Islet precursor cell (in vitro differentiated cells): ENCODE measurements around the gene BMP8B.
"Not testable (repeated sequence)": the region's sequence is repeated elsewhere in the genome, so short reads cannot be mapped to it uniquely, and the experiment has no call there.

ENCODE experiments used
- DNase-seq: peaks from one replicate; pipeline ENCODE4 v3.0.0-alpha.2; 2018

Gene BMP8B

GRCh38 chr1:39788758-39789570, at the start of gene BMP8B:
Gene BMP8B (minus strand): TSS chr1:39788865. CDS start chr1:39788485, 380 bp downstream.
- peak; percentile 79 for DNase-seq

- no peak for DNase-seq
Measured at GRCh38 chr1:39836595-39837110, 48.0 kb upstream of the BMP8B start.

GRCh38 chr1:39835935-39836594, 47.4 kb upstream of the BMP8B start:
- no peak for DNase-seq

GRCh38 chr1:39835110-39835509, 46.4 kb upstream of the BMP8B start:
- DNase-seq: no peak

- DNase-seq: no peak
Measured at GRCh38 chr1:39833621-39834385, 45.1 kb upstream of the BMP8B start.

GRCh38 chr1:39833121-39833520, 44.5 kb upstream of the BMP8B start:
- no peak for DNase-seq

- DNase-seq: no peak
Measured at GRCh38 chr1:39832294-39832693, 43.6 kb upstream of the BMP8B start.

- DNase-seq: peak; percentile 92
Measured at GRCh38 chr1:39829791-39830533, 41.3 kb upstream of the BMP8B start.

GRCh38 chr1:39828734-39829133, 40.1 kb upstream of the BMP8B start:
- DNase-seq: no peak

GRCh38 chr1:39828255-39828654, 39.6 kb upstream of the BMP8B start:
- DNase-seq: not testable (repeated sequence)

- DNase-seq: no peak
Measured at GRCh38 chr1:39827201-39827600, 38.5 kb upstream of the BMP8B start.

GRCh38 chr1:39826583-39826982, 37.9 kb upstream of the BMP8B start:
- no peak for DNase-seq

GRCh38 chr1:39825432-39825941, 36.8 kb upstream of the BMP8B start:
- no peak for DNase-seq

GRCh38 chr1:39823450-39823849, 34.8 kb upstream of the BMP8B start:
- DNase-seq: not testable (repeated sequence)

GRCh38 chr1:39822146-39822545, 33.5 kb upstream of the BMP8B start:
- no peak for DNase-seq

- no peak for DNase-seq
Measured at GRCh38 chr1:39819091-39819812, 30.6 kb upstream of the BMP8B start.

- no peak for DNase-seq
Measured at GRCh38 chr1:39818482-39818881, 29.8 kb upstream of the BMP8B start.

- not testable (repeated sequence) for DNase-seq
Measured at GRCh38 chr1:39817091-39817932, 28.6 kb upstream of the BMP8B start.

GRCh38 chr1:39816415-39817090, 27.9 kb upstream of the BMP8B start:
- peak; percentile 88 for DNase-seq

GRCh38 chr1:39812913-39813312, 24.2 kb upstream of the BMP8B start:
- DNase-seq: no peak
